ENCODE data around the gene ST3GAL2.
"Not testable (repeated sequence)": the region's sequence is repeated elsewhere in the genome, so short reads cannot be mapped to it uniquely, and the experiment has no call there.

The ST3GAL2 gene

DNA sequence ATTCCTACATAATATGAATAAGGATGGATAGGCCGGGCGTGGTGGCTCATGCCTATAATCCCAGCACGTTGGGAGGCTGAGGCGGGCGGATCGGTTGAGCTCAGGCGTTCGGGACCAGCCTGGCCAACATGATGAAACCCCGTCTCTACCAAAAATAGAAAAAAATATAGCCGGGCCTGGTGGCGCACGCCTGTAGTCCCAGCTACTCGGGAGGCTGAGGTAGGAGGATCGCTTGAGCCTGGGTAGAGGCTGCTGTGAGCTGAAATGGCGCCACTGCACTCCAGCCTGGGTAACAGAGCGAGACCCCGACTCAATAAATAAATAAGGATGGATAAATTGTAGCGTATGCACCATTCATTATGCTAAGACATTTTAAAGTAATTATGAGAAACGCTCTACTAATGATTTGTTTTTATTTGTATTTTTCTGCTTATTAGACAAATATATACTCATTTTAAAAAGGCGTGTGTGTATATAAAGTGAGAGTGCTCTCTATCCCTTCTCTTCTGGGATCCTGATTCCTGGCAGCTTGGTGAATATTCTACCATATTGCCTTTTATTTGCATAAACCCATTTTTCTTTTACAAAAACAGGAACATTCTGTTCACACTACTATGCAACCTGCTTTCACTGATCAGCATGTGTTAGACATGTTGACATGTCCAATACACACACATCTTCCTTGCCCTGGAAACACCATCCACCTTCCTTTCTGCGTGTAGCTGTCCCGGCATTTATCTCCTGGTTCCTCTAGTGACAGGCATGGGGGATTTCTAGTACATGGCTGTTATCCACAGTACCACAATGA, 65.8 kb downstream of the ST3GAL2 start:
- no peak overlapping the region for H3K4me3 ChIP-seq
- peak overlapping the region in 1 of 21 experiments; percentile 8 for H3K27ac ChIP-seq

DNA sequence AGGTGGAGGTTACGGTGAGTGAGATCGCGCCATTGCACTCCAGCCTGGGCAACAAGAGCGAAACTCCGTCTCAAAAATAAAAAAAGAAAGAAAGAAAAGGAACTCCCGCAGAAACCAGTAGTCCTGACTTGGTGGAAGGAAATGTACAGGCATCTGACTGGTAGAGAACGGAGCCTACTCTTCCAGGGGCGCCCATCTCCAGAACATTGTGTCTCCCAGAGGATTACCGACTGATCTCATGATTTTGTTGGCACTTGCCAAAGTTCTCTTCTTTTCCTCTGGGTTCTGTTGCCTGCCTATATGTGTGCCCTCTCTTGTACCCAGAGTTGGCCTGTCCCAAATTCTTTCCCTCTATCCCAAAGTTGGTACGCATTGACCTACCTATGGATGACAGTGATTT, 68.0 kb downstream of the ST3GAL2 start:
- Histone ChIP-seq H3K27ac (no peak overlapping the region), H3K4me3 (no peak overlapping the region)

DNA sequence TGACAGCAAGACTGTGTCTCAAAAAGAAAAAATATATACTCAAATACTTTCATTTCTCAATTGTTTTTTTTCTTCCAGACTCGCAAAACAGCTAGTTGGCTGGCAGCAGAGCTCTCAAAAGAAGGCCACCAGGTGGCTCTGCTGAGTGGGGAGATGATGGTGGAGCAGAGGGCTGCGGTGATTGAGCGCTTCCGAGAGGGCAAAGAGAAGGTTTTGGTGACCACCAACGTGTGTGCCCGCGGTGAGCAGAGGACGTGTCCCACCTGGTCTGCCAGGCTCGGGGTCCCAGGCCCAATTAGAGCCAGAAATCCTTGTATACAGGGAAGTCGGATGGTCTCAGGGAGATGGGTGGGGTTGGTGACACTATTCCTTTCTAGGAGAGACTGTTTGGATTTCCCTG, 68.8 kb downstream of the ST3GAL2 start:
- H3K4me3 ChIP-seq = not testable (repeated sequence)
- H3K27ac ChIP-seq = peak overlapping the region in 1 of 21 experiments; percentile 7

DNA sequence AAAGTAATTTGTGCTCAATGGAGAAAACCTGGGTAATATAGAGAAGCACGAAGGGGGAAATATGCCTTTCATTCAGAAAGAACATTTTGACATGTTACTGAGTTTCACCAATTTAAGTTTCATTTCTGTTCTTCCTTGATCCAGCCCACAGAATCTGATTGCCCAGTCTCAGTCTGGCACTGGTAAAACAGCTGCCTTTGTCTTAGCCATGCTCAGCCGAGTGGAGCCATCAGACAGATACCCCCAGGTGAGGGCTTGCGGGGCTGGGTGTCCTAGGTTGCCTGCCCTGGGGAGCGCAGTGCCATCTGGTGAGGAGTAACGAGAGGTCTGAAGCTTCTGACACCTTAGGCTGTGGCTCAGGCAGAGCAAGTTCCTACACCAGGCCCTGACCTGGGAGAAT, 74.5 kb downstream of the ST3GAL2 start:
- no peak overlapping the region for H3K27ac ChIP-seq
- no peak overlapping the region for H3K4me3 ChIP-seq

DNA sequence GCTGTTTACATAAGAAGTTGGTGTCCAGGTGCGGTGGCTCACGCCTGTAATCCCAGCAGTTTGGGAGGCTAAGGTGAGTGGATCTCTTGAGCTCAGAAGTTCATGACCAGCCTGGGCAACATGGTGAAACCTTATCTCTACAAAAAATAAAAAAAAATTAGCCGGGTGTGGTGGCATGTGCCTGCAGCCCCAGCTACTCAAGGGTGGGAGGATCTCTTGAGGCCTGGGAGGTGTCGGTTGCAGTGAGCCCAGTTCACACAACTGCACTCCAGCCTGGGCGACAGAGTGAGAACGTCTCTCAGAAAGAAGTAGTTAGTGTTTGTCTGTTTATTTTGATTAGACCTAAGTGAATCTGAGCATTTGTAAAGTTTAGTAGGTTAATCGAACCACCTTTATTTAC, 79.3 kb downstream of the ST3GAL2 start:
- Histone ChIP-seq H3K4me3 (no peak overlapping the region), H3K27ac (no peak overlapping the region)

DNA sequence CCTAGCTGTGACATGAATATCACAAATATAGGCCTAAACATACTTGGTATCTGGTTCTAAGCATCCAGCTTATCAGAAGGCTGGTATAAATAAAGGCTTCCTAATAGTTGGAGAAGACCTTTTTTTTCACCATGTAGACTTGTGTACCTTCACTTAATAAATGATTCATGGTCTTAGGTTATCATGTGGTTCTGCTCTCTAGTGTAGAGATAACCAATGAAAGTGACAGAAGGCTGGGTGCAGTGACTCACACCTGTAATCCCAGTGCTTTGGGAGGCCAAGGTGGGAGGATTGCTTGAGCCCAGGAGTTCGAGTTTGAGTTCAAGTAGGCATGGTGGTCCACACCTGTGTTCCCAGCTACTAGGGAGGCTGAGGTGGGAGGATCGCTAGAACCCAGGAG, 89.1 kb downstream of the ST3GAL2 start:
- Histone ChIP-seq H3K27ac (no peak overlapping the region), H3K4me3 (no peak overlapping the region)

DNA sequence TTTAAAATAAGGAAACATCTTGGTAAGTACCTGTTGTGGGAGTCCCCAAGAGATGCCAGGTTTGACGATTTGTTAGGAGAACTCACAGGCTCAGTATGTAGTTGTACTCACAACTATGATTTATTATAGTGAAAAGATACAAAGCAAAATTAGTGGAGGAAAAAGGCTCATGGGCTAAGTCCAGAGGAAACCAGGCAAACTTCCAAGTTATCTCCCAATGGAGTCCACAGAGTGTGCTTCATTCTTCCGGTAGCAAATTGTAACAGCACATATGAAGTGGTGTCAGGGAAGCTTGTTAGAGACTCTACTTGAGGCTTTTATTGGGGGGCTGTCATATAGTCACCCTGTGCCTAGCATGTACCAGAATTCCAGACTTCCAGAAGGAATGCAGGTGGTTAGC, 89.9 kb downstream of the ST3GAL2 start:
- no peak overlapping the region for H3K4me3 ChIP-seq
- no peak overlapping the region for H3K27ac ChIP-seq

DNA sequence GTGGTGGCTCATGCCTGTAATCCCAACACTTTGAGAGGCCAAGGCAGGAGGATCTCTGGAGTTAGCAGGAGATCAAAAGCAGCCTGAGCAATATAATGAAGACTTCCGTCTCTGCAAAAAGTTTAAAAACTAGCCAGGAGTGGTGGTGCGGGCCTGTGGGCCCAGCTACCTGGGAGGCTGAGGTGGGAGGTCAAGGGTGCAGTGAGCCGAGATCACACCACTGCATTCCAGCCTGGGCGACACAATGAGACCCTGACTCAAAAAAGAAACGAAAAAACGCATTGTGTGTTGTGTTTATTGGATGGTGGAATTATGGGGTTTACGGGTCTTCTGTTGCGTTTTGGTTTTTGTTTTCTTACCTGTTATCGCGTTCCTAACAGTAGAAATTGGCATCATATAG, 93.1 kb downstream of the ST3GAL2 start:
- Histone ChIP-seq H3K27ac (peak overlapping the region in 19 of 21 experiments; percentile 72 to 97 (median 91)), H3K4me3 (peak overlapping the region; percentile 60 to 96 (median 80))

DNA sequence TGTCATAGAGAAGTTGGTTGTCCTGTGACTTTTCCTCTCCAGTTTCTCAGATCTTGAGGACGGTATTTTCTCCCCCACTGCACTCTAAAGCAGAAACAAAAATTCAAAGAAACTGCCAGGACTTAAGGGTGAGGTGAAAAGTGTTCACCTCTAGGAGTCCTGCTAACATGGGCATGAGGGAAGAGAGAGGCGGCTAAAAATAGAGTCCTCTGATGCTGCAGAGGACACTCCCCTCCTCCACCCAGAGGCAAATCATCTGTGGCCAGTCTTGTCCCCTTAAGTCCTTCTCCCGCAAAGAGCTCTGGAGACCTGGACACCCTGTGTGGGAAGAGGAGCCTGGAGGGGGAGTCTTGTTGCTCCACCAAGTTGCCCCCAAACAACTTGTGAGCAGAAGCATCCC, 96.9 kb downstream of the ST3GAL2 start:
- Histone ChIP-seq H3K4me3 (no peak overlapping the region), H3K27ac (no peak overlapping the region)

DNA sequence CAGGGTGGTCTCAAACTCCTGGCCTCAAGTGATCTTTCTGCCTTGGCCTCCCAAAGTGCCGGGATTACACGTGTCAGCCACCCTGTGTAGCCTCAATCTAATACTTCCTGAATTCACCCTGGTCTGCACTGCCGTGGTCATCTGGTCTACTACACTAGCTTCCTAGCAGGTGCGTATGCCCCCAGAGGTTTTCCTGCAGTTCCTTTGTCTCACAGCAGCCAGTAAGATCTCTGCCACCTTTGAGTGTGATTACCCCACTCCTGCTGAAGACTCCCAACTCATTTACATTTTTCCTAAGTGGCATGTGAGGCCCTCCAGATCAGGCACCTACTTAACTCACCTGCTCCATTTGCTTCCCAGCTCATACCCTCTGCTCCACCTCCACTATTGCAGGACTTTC, 97.3 kb downstream of the ST3GAL2 start:
- Histone ChIP-seq H3K27ac (no peak overlapping the region), H3K4me3 (no peak overlapping the region)

DNA sequence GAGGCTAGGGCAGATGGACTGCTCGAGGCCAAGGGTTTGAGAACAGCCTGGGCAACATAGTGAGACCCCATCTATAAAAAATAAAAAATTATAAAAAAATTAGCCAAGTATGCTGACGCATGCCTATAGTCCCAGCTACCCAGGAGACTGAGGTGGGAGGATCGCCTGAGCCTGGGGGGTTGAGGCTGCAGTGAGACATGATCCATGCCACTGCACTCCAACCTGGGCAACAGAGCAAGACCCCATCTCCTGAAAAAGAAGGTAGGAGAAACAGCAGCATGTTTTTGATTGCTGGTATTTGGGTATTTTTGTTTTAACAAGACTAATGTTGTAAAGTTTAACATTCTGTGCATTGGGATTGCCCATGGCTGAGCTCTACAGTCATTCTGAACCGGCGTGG, 101.1 kb downstream of the ST3GAL2 start:
- Histone ChIP-seq H3K4me3 (no peak overlapping the region), H3K27ac (no peak overlapping the region)

DNA sequence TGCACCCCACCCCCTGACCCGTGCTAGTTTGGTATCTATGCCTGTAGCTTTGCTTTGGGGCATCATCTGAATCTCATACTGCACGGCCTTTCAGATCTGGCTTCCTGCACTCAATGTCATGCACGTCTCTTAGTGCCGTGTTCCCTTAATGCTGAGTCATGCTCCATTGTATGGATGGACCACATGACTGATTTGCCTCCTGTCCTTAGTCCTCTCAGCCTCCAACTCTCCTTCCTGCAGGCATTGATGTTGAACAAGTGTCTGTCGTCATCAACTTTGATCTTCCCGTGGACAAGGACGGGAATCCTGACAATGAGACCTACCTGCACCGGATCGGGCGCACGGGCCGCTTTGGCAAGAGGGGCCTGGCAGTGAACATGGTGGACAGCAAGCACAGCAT, 106.2 kb downstream of the ST3GAL2 start:
- H3K27ac ChIP-seq, H3K4me3 ChIP-seq: not testable (repeated sequence)

DNA sequence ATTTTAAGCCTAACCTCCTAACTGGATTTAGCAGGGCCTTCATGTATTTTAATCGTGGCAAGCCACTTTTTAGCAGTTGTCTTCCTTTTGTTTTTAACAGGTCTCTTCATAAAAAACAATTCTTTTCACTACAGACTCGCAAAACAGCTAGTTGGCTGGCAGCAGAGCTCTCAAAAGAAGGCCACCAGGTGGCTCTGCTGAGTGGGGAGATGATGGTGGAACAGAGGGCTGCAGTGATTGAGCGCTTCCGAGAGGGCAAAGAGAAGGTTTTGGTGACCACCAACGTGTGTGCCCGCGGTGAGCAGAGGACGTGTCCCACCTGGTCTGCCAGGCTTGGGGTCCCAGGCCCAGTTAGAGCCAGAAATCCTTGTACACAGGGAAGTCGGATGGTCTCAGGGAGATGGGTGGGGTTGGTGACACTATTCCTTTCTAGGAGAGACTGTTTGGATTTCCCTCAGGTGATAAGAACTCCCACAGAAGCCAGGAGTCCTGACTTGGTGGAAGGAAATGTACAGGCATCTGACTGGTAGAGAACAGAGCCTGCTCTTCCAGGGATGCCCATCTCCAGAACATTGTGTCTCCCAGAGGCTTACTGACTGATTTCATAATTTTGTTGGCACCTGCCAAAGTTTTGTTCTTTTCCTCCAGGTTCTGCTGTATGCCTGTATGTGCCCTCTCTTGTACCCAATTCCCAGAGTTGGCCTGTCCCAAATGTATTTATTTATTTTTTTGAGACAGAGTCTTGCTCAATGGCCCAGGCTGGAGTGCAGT, 107.1 kb downstream of the ST3GAL2 start:
- H3K27ac ChIP-seq = no peak overlapping the region
- no peak overlapping the region for H3K4me3 ChIP-seq

DNA sequence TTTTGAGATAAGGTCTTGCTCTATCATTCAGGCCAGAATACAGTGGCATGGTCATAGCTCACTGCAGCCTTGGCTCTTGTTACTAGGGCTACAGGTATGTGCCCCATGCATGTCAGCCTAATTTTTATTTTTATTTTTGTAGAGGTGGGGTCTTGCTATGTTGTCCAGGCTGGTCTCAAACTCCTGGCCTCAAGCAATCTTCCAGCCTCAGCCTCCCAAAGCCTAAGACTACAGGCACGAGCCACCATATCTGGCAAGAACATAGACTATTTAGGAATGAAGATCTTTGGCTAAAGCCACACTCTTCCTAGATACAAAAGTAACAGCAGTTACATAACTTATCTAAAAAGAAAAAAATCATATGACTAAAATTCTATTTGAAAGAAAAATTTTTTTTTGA, 107.8 kb downstream of the ST3GAL2 start:
- Histone ChIP-seq H3K27ac (no peak overlapping the region), H3K4me3 (no peak overlapping the region)

Data from skin epidermis (tissue), 12 donors.